GM18519 (cell line): ENCODE results near the gene ATF2.
A peak's percentile ranks its signal among the peaks of the same experiment; 100 is the strongest.

Experiments used
- ATAC-seq: cut with Tn5 transposase; IDR thresholded peaks from one replicate; pipeline ENCODE4 v1.9.1; 2021; ENCODE audit warnings: mild to moderate bottlenecking, moderate library complexity; ENCODE audit not compliant: unreplicated experiment, low FRiP score

Gene ATF2

GRCh38 chr2:175167792-175168563 is at the start of gene ATF2:
Gene ATF2 (minus strand): TSS chr2:175168203. CDS start chr2:175136443, 31,760 bp downstream.
- peak; percentile 93 for ATAC-seq

GRCh38 chr2:175207741-175208438 is 39.9 kb upstream of the ATF2 start:
- ATAC-seq: no peak

- no peak for ATAC-seq
Observed at GRCh38 chr2:175206866-175207265, 38.9 kb upstream of the ATF2 start.

- ATAC-seq: no peak
Observed at GRCh38 chr2:175205523-175205922, 37.5 kb upstream of the ATF2 start.

- ATAC-seq: peak; percentile 91
Observed at GRCh38 chr2:175203621-175204496, 35.9 kb upstream of the ATF2 start.

GRCh38 chr2:175195012-175195411 is 27.0 kb upstream of the ATF2 start:
- no peak for ATAC-seq

GRCh38 chr2:175188761-175189160 is 20.8 kb upstream of the ATF2 start:
- ATAC-seq: no peak

GRCh38 chr2:175187378-175187777 is 19.4 kb upstream of the ATF2 start:
- no peak for ATAC-seq

- no peak for ATAC-seq
Observed at GRCh38 chr2:175183674-175184073, 15.7 kb upstream of the ATF2 start.

GRCh38 chr2:175181877-175182308 is 13.9 kb upstream of the ATF2 start:
- no peak for ATAC-seq

GRCh38 chr2:175181104-175181876 is 13.3 kb upstream of the ATF2 start, which contains the start of gene ATP5MC3:
Gene ATP5MC3 (minus strand): TSS chr2:175181710. CDS start chr2:175181393, 317 bp downstream.
- peak; percentile 83 for ATAC-seq

- ATAC-seq: peak; percentile 51
Observed at GRCh38 chr2:175180701-175181103, 12.7 kb upstream of the ATF2 start.

GRCh38 chr2:175176624-175177023 is 8.6 kb upstream of the ATF2 start:
- ATAC-seq: no peak

- no peak for ATAC-seq
Observed at GRCh38 chr2:175175896-175176295, 7.9 kb upstream of the ATF2 start.

GRCh38 chr2:175175320-175175719 is 7.3 kb upstream of the ATF2 start:
- ATAC-seq: no peak

GRCh38 chr2:175170659-175171304 is 2.8 kb upstream of the ATF2 start:
- ATAC-seq: no peak

- ATAC-seq: no peak
Observed at GRCh38 chr2:175169191-175169590, 1.2 kb upstream of the ATF2 start.

- peak; percentile 25 for ATAC-seq
Observed at GRCh38 chr2:175168564-175168945, 552 bp upstream of the ATF2 start.

GRCh38 chr2:175167076-175167791 is 769 bp downstream of the ATF2 start:
- no peak for ATAC-seq
